Measurements from ENCODE around the gene HEXIM1. TPM values are rescaled to one million over a fixed set of nuclear protein-coding genes. Genes with fewer than 3 reads are reported as not detected.

The HEXIM1 gene
- total RNA-seq, 5 donors from 2014 or later (not counting 1 experiment from before 2014, with no cell fraction given): 32.3 to 55.9 (median 34.5) TPM

DNA sequence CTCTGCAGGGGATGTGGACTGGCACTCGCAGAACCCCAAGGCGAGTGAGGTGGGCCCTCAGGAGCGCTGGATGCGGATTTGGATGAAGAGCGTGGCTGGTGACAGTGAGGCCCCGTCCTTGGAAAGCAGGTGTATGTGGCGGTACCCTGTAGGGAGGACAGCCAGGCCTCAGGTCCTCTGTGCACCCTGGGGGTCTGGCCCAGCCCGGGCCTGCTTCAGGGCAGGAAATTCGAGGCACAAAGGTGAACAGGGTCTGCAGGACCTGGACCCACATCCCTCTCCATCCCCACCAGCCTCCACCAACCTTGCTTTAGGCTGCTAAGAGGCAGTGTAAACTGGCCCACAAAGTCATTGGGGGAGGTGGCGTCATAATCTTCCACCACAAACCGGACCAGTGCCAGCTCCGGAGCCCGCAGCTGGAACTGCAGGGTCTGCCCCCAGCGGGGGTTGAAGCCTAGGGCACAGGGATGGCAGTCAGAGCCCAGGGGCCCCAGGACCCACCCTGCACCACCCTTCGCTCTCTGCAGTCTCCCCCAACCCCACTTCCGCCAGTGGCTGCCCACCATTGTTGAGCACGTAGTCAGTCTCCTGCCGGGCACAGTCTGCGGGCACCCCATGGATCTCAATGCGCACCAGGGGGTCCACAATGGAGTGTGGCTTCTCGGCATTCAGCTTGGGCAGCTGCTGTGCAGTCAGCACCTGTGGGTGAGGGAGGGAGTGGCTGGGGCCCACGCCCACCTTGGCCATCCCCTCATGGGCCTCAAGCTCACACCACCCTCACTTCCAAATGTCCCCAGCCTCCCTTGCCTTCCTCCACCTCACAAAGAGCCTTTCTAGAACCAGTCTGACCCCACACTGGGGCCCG lies 35.5 kb upstream of the HEXIM1 start:
- Histone ChIP-seq H3K36me3 (ENCODE audit: control insufficient read depth in 2 of 2, extremely low read depth in 1 of 2, insufficient read depth in 1 of 2, low read length in 1 of 2) (peaks cover 0 to 12% of the 10 kb centered on the region in 2 donors), H3K9me3 (no peaks in the 10 kb centered on the region), H3K4me1 (ENCODE audit: control insufficient read depth in 1 of 2, extremely low read depth in 1 of 2, insufficient read depth in 2 of 2, low read length in 2 of 2) (no peaks in the 10 kb centered on the region), H3K4me3 (ENCODE audit: control insufficient read depth in 1 of 2, extremely low read depth in 1 of 2, low read length in 1 of 2) (no peak overlapping the region), H3K27me3 (replicated peaks in 1 of 2; ENCODE audit: control insufficient read depth in 2 of 2, extremely low read depth in 1 of 2, insufficient read depth in 2 of 2, low read length in 1 of 2) (peaks cover 0 to 7% of the 10 kb centered on the region in 2 experiments), H3K27ac (ENCODE audit: low read length) (no peak overlapping the region)
- Mint-ChIP-seq H3K4me1 (no peaks in the 10 kb centered on the region), H3K4me3 (no peak overlapping the region), H3K9me3 (no peaks in the 10 kb centered on the region), H3K36me3 (peaks cover 5% of the 10 kb centered on the region), H3K27ac (no peak overlapping the region), H3K27me3 (no peaks in the 10 kb centered on the region)
- WGBS (ENCODE audit: insufficient coverage): 91% methylated on average over 15 of the region's 23 CpGs
- DNase-seq (no peak), ATAC-seq (replicated peaks in 1 of 4) (no peak)
- ChIA-PET POLR2A (interaction anchor here in 1 of 2 donors (0.7 kb wide), 1 partner anchor 366 kb away, joined by 3 read pairs; no protein-coding TSS in a partner anchor), CTCF (no interaction called here)

DNA sequence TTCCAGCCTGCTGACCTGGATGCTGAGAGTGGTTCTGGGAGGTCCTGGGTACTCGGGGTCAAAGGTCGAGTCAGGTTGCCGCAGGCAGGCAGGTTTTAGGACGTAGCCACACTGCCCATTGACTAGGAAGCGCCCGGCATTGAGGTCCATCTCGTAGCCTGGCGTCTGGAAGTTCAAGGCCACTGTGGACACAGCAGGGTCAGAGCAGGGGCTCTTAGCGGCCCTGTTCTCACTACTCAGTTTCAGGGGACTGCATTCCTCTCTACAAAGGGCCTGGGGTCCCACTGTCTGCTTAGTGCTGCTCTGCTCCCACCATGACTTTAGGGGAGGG lies 34.9 kb upstream of the HEXIM1 start:
- H3K4me1 ChIP-seq (ENCODE audit: control insufficient read depth in 1 of 2, extremely low read depth in 1 of 2, insufficient read depth in 2 of 2, low read length in 2 of 2): no peaks in the 10 kb centered on the region
- ChIA-PET CTCF (no interaction called here), POLR2A (no interaction called here)
- 89% methylated on average over 5 of the region's 9 CpGs for WGBS (ENCODE audit: insufficient coverage)
- no peak overlapping the region for H3K27ac ChIP-seq (ENCODE audit: low read length)
- H3K36me3 Mint-ChIP-seq: peaks cover 1% of the 10 kb centered on the region
- ATAC-seq (replicated peaks in 1 of 4) (no peak), DNase-seq (no peak)
- H3K4me1 Mint-ChIP-seq: no peaks in the 10 kb centered on the region
- H3K36me3 ChIP-seq (ENCODE audit: control insufficient read depth in 2 of 2, extremely low read depth in 1 of 2, insufficient read depth in 1 of 2, low read length in 1 of 2): peaks cover 0 to 8% of the 10 kb centered on the region in 2 donors
- no peak overlapping the region for H3K4me3 ChIP-seq (ENCODE audit: control insufficient read depth in 1 of 2, extremely low read depth in 1 of 2, low read length in 1 of 2)
- peaks cover 0 to 7% of the 10 kb centered on the region in 2 experiments for H3K27me3 ChIP-seq (replicated peaks in 1 of 2; ENCODE audit: control insufficient read depth in 2 of 2, extremely low read depth in 1 of 2, insufficient read depth in 2 of 2, low read length in 1 of 2)
- H3K9me3 ChIP-seq: no peaks in the 10 kb centered on the region
- no peaks in the 10 kb centered on the region for H3K9me3 Mint-ChIP-seq
- H3K27ac Mint-ChIP-seq: no peak overlapping the region
- no peak overlapping the region for H3K4me3 Mint-ChIP-seq
- no peaks in the 10 kb centered on the region for H3K27me3 Mint-ChIP-seq

DNA sequence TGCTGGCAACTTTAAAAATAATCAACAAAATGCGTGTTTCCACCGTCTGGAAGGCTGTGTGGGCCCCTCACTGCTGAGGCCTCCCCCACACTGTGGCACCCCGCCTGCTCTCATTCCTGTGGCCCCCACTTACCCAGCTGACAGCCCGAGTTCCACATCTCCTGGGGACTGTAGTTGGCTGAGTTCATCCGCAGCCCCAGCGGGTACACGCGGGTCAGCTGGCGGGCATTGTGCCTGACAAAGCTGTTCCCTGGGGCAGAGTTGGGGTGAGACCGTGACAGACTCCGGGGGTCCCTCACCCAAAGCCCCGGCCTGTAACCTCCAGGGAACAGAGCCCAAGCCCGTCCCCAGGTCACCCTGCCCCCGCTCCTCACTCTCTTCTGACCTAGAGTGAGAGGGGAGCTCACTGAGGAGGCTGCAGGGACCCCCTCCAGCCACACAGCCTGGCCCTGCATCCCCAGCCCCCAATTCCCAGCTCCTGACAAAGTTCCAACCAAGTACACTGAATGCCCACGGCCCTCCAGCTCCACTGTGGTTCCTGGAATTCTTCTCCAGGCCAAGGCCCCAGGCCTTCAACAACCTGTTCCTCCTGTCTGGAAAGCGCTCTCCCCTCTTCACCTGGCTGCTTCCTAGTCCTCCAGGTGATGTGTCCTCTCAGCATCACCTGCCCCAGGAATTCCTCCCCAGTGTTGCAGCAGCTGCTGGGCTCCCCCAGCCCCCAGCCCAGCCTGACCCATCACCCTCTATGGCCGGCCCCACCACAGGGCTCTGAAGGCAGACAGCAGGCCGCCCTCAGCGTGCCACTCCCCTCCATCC lies 34.0 kb upstream of the HEXIM1 start:
- Histone ChIP-seq H3K27me3 (replicated peaks in 1 of 2; ENCODE audit: control insufficient read depth in 2 of 2, extremely low read depth in 1 of 2, insufficient read depth in 2 of 2, low read length in 1 of 2) (peaks cover 0 to 7% of the 10 kb centered on the region in 2 experiments), H3K27ac (ENCODE audit: low read length) (no peak overlapping the region), H3K4me1 (ENCODE audit: control insufficient read depth in 1 of 2, extremely low read depth in 1 of 2, insufficient read depth in 2 of 2, low read length in 2 of 2) (no peaks in the 10 kb centered on the region), H3K4me3 (ENCODE audit: control insufficient read depth in 1 of 2, extremely low read depth in 1 of 2, low read length in 1 of 2) (no peak overlapping the region), H3K36me3 (ENCODE audit: control insufficient read depth in 2 of 2, extremely low read depth in 1 of 2, insufficient read depth in 1 of 2, low read length in 1 of 2) (peaks cover 0 to 1% of the 10 kb centered on the region in 2 donors), H3K9me3 (no peaks in the 10 kb centered on the region)
- Mint-ChIP-seq H3K27ac (no peak overlapping the region), H3K4me1 (no peaks in the 10 kb centered on the region), H3K27me3 (no peaks in the 10 kb centered on the region), H3K36me3 (no peaks in the 10 kb centered on the region), H3K9me3 (no peaks in the 10 kb centered on the region), H3K4me3 (no peak overlapping the region)
- ATAC-seq (replicated peaks in 1 of 4) (no peak), DNase-seq (no peak)
- WGBS (ENCODE audit: insufficient coverage): 87% methylated on average over 17 of the region's 19 CpGs
- ChIA-PET CTCF (no interaction called here), POLR2A (no interaction called here)

DNA sequence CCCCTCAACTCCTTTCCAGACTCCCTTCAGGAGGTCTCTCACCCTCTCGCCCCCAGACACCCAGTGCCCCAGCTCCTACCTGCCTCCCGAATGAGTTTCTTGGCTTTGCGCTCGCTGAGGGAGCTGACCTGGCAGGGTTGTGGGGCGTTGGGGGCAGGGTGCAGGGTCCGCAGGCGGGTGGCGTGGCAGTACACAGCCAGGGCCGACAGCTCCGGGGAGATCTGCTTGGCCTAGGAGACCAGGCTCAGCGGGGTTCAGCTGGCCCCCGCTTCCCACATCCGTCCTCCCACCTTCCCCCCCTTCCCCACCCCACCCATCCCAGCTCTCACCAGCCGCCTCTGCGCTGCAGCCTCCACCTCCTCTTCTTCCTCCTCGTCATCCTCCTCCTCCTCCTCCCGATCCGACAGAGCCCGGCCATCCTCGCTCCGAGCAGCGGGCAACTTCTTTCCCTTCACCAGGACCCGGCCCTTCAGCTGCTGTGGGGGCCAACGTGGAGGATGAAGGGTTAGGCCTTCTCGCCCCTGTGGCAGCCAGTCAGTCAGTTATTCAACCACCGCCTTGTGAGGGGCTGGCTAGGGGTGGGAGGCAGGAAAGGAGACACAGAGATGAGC lies 33.2 kb upstream of the HEXIM1 start:
- no peaks in the 10 kb centered on the region for H3K4me1 ChIP-seq (ENCODE audit: control insufficient read depth in 1 of 2, extremely low read depth in 1 of 2, insufficient read depth in 2 of 2, low read length in 2 of 2)
- ChIA-PET POLR2A (no interaction called here), CTCF (no interaction called here)
- Mint-ChIP-seq H3K4me3 (no peak overlapping the region), H3K9me3 (no peaks in the 10 kb centered on the region), H3K27ac (no peak overlapping the region), H3K36me3 (no peaks in the 10 kb centered on the region), H3K4me1 (no peaks in the 10 kb centered on the region), H3K27me3 (no peaks in the 10 kb centered on the region)
- no peak overlapping the region for H3K27ac ChIP-seq (ENCODE audit: low read length)
- no peak overlapping the region for H3K4me3 ChIP-seq (ENCODE audit: control insufficient read depth in 1 of 2, extremely low read depth in 1 of 2, low read length in 1 of 2)
- peaks cover 0 to 8% of the 10 kb centered on the region in 2 experiments for H3K27me3 ChIP-seq (replicated peaks in 1 of 2; ENCODE audit: control insufficient read depth in 2 of 2, extremely low read depth in 1 of 2, insufficient read depth in 2 of 2, low read length in 1 of 2)
- DNase-seq: no peak
- H3K9me3 ChIP-seq: no peaks in the 10 kb centered on the region
- WGBS (ENCODE audit: insufficient coverage): 87% methylated on average over 11 of the region's 26 CpGs
- ATAC-seq (replicated peaks in 1 of 4): no peak
- no peaks in the 10 kb centered on the region for H3K36me3 ChIP-seq (ENCODE audit: control insufficient read depth in 2 of 2, extremely low read depth in 1 of 2, insufficient read depth in 1 of 2, low read length in 1 of 2)

DNA sequence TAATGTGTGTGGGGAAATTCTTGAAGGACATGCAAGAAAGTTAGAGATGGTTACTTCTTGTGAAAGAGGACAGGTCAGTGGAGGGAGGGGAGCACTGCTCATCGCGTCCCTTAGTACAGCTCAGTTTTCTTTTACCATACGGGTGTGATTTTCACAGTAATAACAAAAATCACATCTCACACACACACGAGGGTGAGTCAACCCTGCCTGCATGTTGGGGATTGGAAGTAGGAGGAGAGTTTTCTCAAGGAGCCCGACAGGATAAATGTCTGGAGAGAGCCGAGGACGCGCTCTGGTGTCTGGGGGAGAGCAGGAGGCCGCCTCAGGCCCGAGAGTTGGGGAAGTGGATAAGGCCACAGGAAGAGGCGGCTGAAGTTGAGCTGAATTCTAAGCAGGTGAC lies 32.4 kb upstream of the HEXIM1 start:
- Histone ChIP-seq H3K9me3 (no peaks in the 10 kb centered on the region), H3K36me3 (ENCODE audit: control insufficient read depth in 2 of 2, extremely low read depth in 1 of 2, insufficient read depth in 1 of 2, low read length in 1 of 2) (no peaks in the 10 kb centered on the region), H3K4me3 (ENCODE audit: control insufficient read depth in 1 of 2, extremely low read depth in 1 of 2, low read length in 1 of 2) (no peak overlapping the region), H3K27me3 (replicated peaks in 1 of 2; ENCODE audit: control insufficient read depth in 2 of 2, extremely low read depth in 1 of 2, insufficient read depth in 2 of 2, low read length in 1 of 2) (peaks cover 0 to 14% of the 10 kb centered on the region in 2 experiments), H3K27ac (ENCODE audit: low read length) (no peak overlapping the region), H3K4me1 (ENCODE audit: control insufficient read depth in 1 of 2, extremely low read depth in 1 of 2, insufficient read depth in 2 of 2, low read length in 2 of 2) (no peaks in the 10 kb centered on the region)
- H3K27me3 Mint-ChIP-seq: no peaks in the 10 kb centered on the region
- H3K36me3 Mint-ChIP-seq: no peaks in the 10 kb centered on the region
- 68% methylated on average over 7 of the region's 11 CpGs for WGBS (ENCODE audit: insufficient coverage)
- H3K27ac Mint-ChIP-seq: no peak overlapping the region
- no peak overlapping the region for H3K4me3 Mint-ChIP-seq
- DNase-seq (no peak), ATAC-seq (replicated peaks in 1 of 4) (no peak)
- no peaks in the 10 kb centered on the region for H3K4me1 Mint-ChIP-seq
- H3K9me3 Mint-ChIP-seq: no peaks in the 10 kb centered on the region
- CTCF ChIA-PET: no interaction called here
- POLR2A ChIA-PET: no interaction called here

DNA sequence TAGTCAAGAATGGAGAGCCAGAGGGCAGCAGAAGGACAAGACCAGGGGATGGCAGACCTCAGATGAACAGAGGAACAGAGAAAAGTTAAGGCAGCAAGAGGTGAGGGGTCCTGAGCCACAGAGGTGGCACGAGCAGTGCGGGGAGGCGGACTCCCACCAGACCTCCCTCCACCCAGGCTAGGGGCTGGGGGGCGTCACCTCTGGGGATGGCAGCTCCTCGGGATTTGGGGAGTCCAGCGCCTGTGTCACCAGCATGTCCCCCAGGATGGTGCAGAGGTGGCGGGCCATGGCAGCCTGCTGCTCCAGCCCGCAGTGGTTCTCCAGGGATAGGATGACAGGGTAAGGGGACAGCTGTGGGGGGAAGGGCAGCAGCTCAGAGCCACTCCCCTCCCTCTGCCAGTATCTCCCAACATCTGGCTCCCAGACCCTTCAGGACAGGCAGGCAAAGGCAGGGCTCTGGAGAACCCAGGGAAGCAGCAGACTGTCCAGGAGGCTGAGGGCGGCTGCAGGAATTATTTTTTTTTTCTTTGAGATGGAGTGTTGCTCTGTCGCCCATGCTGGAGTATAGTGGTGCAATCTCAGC lies 31.8 kb upstream of the HEXIM1 start:
- no peaks in the 10 kb centered on the region for H3K9me3 ChIP-seq
- ChIA-PET POLR2A (no interaction called here), CTCF (no interaction called here)
- H3K4me3 ChIP-seq (ENCODE audit: control insufficient read depth in 1 of 2, extremely low read depth in 1 of 2, low read length in 1 of 2): no peak overlapping the region
- no peak overlapping the region for H3K27ac Mint-ChIP-seq
- H3K36me3 Mint-ChIP-seq: no peaks in the 10 kb centered on the region
- H3K4me1 ChIP-seq (ENCODE audit: control insufficient read depth in 1 of 2, extremely low read depth in 1 of 2, insufficient read depth in 2 of 2, low read length in 2 of 2): no peaks in the 10 kb centered on the region
- H3K27ac ChIP-seq (ENCODE audit: low read length): no peak overlapping the region
- H3K27me3 Mint-ChIP-seq: peaks cover 0 to 2% of the 10 kb centered on the region in 2 donors
- H3K4me3 Mint-ChIP-seq: no peak overlapping the region
- DNase-seq (no peak), ATAC-seq (replicated peaks in 1 of 4) (no peak)
- H3K4me1 Mint-ChIP-seq: no peaks in the 10 kb centered on the region
- peaks cover 0 to 17% of the 10 kb centered on the region in 2 experiments for H3K27me3 ChIP-seq (replicated peaks in 1 of 2; ENCODE audit: control insufficient read depth in 2 of 2, extremely low read depth in 1 of 2, insufficient read depth in 2 of 2, low read length in 1 of 2)
- H3K9me3 Mint-ChIP-seq: no peaks in the 10 kb centered on the region
- WGBS (ENCODE audit: insufficient coverage): no CpG with 5 or more reads among the region's 10 CpGs
- no peaks in the 10 kb centered on the region for H3K36me3 ChIP-seq (ENCODE audit: control insufficient read depth in 2 of 2, extremely low read depth in 1 of 2, insufficient read depth in 1 of 2, low read length in 1 of 2)

Measured in T-cell (primary cell).